Stimulated activated CD4-positive, alpha-beta T cell treated with anti-CD3 and anti-CD28 coated beads, Interleukin-12 subunit alpha, Interleukin-12 subunit beta, amount 100 ng/mL, for 4 hours (primary cell): ENCODE results near the gene CACNA1D.

ENCODE experiments used
- DNase-seq: peaks from one replicate; pipeline ENCODE4 v3.0.0-alpha.2; 2020

CACNA1D gene

GRCh38 chr3:53695324-53695690 is 200.9 kb downstream of the CACNA1D start:
- DNase-seq: no peak

- DNase-seq: no peak
Observed at GRCh38 chr3:53696401-53697172, 202.2 kb downstream of the CACNA1D start.

- DNase-seq: no peak
Observed at GRCh38 chr3:53700441-53700840, 206.0 kb downstream of the CACNA1D start.

- no peak for DNase-seq
Observed at GRCh38 chr3:53702776-53703530, 208.5 kb downstream of the CACNA1D start.

GRCh38 chr3:53703630-53704362 is 209.4 kb downstream of the CACNA1D start:
- no peak for DNase-seq

GRCh38 chr3:53704363-53704725 is 209.9 kb downstream of the CACNA1D start:
- no peak for DNase-seq

- DNase-seq: no peak
Observed at GRCh38 chr3:53705024-53705745, 210.8 kb downstream of the CACNA1D start.

GRCh38 chr3:53705774-53706173 is 211.4 kb downstream of the CACNA1D start:
- no peak for DNase-seq

- no peak for DNase-seq
Observed at GRCh38 chr3:53707222-53707621, 212.8 kb downstream of the CACNA1D start.

GRCh38 chr3:53708001-53708621 is 213.7 kb downstream of the CACNA1D start:
- no peak for DNase-seq

GRCh38 chr3:53709256-53709655 is 214.8 kb downstream of the CACNA1D start:
- DNase-seq: no peak

GRCh38 chr3:53709860-53710674 is 215.7 kb downstream of the CACNA1D start:
- DNase-seq: peak; percentile 45

- no peak for DNase-seq
Observed at GRCh38 chr3:53711387-53711786, 217.0 kb downstream of the CACNA1D start.

- DNase-seq: no peak
Observed at GRCh38 chr3:53712817-53713388, 218.5 kb downstream of the CACNA1D start.

- DNase-seq: no peak
Observed at GRCh38 chr3:53713626-53714025, 219.2 kb downstream of the CACNA1D start.

- DNase-seq: no peak
Observed at GRCh38 chr3:53715815-53716483, 221.5 kb downstream of the CACNA1D start.

GRCh38 chr3:53716998-53717397 is 222.6 kb downstream of the CACNA1D start:
- no peak for DNase-seq

GRCh38 chr3:53718462-53718861 is 224.1 kb downstream of the CACNA1D start:
- no peak for DNase-seq

- DNase-seq: no peak
Observed at GRCh38 chr3:53719796-53720195, 225.4 kb downstream of the CACNA1D start.
